ENCODE results near the gene ZNF3. TPM values are rescaled to one million over a fixed set of nuclear protein-coding genes. Genes with fewer than 3 reads are reported as not detected.
A peak's percentile ranks its signal among the peaks of the same experiment; 100 is the strongest.

ZNF3 gene
- total and polyA plus RNA-seq, 9 of the 15 experiments (the other 6 are each of a cell fraction or from before 2014, with no cell fraction given) = 30.0 to 64.9 (median 51.5) TPM

GRCh38 chr7:100061518-100062193, 19.9 kb downstream of the ZNF3 start:
- Histone ChIP-seq H3K27me3 (ENCODE audit: control insufficient read depth in 2 of 2, insufficient read depth in 2 of 2, low read length in 2 of 2) (no peaks in the 10 kb centered on the region), H4K20me1 (replicated peaks; ENCODE audit: control insufficient read depth, insufficient read depth, low read length) (no peaks in the 10 kb centered on the region), H3K36me3 (ENCODE audit: control insufficient read depth, insufficient read depth, low read length) (peaks cover 64% of the 10 kb centered on the region), H3K9me1 (ENCODE audit: control insufficient read depth, insufficient read depth, low read length) (no peaks in the 10 kb centered on the region), H3K79me2 (ENCODE audit: control insufficient read depth, insufficient read depth, low read length) (no peaks in the 10 kb centered on the region), H3K9me3 (replicated peaks; ENCODE audit: control insufficient read depth, insufficient read depth, low read depth, low read length) (no peaks in the 10 kb centered on the region; the same call in 1 of the 2 replicates), H3K27ac (ENCODE audit: extremely low read depth, low read depth, low read length) (no peak overlapping the region; the same call in 2 of the 3 replicates), H3K4me1 (replicated peaks in 1 of 2; ENCODE audit: control insufficient read depth in 2 of 2, insufficient read depth in 2 of 2, low read length in 2 of 2) (peaks cover 5 to 19% of the 10 kb centered on the region in 2 experiments; a peak in 3 of 5 replicates), H3K9ac (ENCODE audit: insufficient read depth in 1 of 2, low read depth in 2 of 2, low read length in 2 of 2) (peak overlapping the region in 1 of 2 experiments; percentile 31; a peak in 1 of 4 replicates), H2AFZ (ENCODE audit: low read depth, low read length) (no peak overlapping the region), H3K4me2 (ENCODE audit: insufficient read depth, low read length) (peak overlapping the region; percentile 14), H3K4me3 (no peak overlapping the region)
- ATAC-seq = peak; percentile 54
- 62% methylated on average over 11 of the region's 11 CpGs for WGBS (ENCODE audit: insufficient coverage, low coverage, missing lambda C conversion rate)
- intact Hi-C loops (cut with micrococcal nuclease) = no loop called here
- ChIA-PET POLR2A (interaction anchor here (0.5 to 1.1 kb wide), 5 partner anchors 11 to 659 kb away, joined by 3 to 7 read pairs (median 5); partner anchors contain the start of gene ZSCAN21), CTCF (ENCODE audit: low intra/inter-chr PET ratio) (interaction anchor here (0.5 kb wide), 1 partner anchor 33 kb away, joined by 4 read pairs; no protein-coding TSS in a partner anchor)
- DNase-seq (ENCODE audit: extremely low read depth in 1 of 4, low spot score in 3 of 4) = peak; percentile 65 to 78 (median 76)
- peak; percentile 78 for FAIRE-seq
- in situ Hi-C loops (cut with MboI) = no loop called here
- BruUV-seq (replicated peaks) = no TSS peak
- TF ChIP-seq BACH1 (tag; IDR thresholded peaks at IDR 0.05) = no peak
- TF ChIP-seq CREB1 (IDR thresholded peaks at IDR 0.05) = peak; percentile 49; the same call in 1 of the 2 replicates
- TF ChIP-seq CREB1 (CRISPR knock-in tag; IDR thresholded peaks at IDR 0.05) = no peak
- TF ChIP-seq MAX (CRISPR knock-in tag; IDR thresholded peaks at IDR 0.05) = peak; percentile 53
- TF ChIP-seq DPF2 (IDR thresholded peaks at IDR 0.05) = peak; percentile 69; the same call in 1 of the 2 replicates
- TF ChIP-seq HDAC1 (IDR thresholded peaks at IDR 0.05) = 0 out of 4 replicates have a peak, but pooled peaks of 1 of the 2 experiments have one; percentile 62
- TF ChIP-seq SRSF9 (IDR thresholded peaks at IDR 0.05; ENCODE audit: borderline replicate concordance, low read depth, low read length) = no peak
- TF ChIP-seq HLTF (IDR thresholded peaks at IDR 0.05) = peak; percentile 44; the same call in 1 of the 2 replicates
- TF ChIP-seq SP2 (IDR thresholded peaks at IDR 0.05; ENCODE audit: extremely low read depth, low read depth, low read length, poor library complexity, severe bottlenecking) = no peak
- TF ChIP-seq TEAD4 (IDR thresholded peaks at IDR 0.05; ENCODE audit: low read length) = peak; percentile 91
- TF ChIP-seq TEAD4 (CRISPR knock-in tag; IDR thresholded peaks at IDR 0.05; ENCODE audit: borderline replicate concordance) = no peak
- TF ChIP-seq TFAM (CRISPR knock-in tag; conservative IDR thresholded peaks at IDR 0.05) = no peak
- TF ChIP-seq KAT7 (CRISPR knock-in tag; IDR thresholded peaks at IDR 0.05; ENCODE audit: borderline replicate concordance) = no peak
- TF ChIP-seq NFIC (IDR thresholded peaks at IDR 0.05) = peak; percentile 87
- TF ChIP-seq ARNT (IDR thresholded peaks at IDR 0.05) = 0 out of 4 replicates have a peak, but pooled peaks of 1 of the 2 experiments have one; percentile 66
- peak; percentile 92 for TF ChIP-seq POLR2AphosphoS5 (IDR thresholded peaks at IDR 0.05; ENCODE audit: control insufficient read depth, insufficient read depth, low read depth, low read length)
- no peak for TF ChIP-seq HIVEP1 (CRISPR knock-in tag; IDR thresholded peaks at IDR 0.05)
- TF ChIP-seq PBX2 (CRISPR knock-in tag; IDR thresholded peaks at IDR 0.05; ENCODE audit: low read depth) = no peak
- no peak for TF ChIP-seq PBX2 (tag; conservative IDR thresholded peaks at IDR 0.05; ENCODE audit: low read depth)
- peak; percentile 50; the same call in 1 of the 2 replicates for TF ChIP-seq DMBX1 (CRISPR knock-in tag; IDR thresholded peaks at IDR 0.05; ENCODE audit: borderline replicate concordance)
- TF ChIP-seq TRIM24 (IDR thresholded peaks at IDR 0.05) = peak; percentile 93 to 94
- no peak for TF ChIP-seq PHF8 (IDR thresholded peaks at IDR 0.05; ENCODE audit: borderline replicate concordance, low read length)
